NCI-H1092 treated with DMSO at 0.1 percent for 48 hours (cell line): ENCODE results near the gene SP3.

ENCODE experiments used
- DNase-seq: peaks from one replicate; lab custom pipeline; 2025; lab: John Stamatoyannopoulos, UW

The SP3 gene

DNA sequence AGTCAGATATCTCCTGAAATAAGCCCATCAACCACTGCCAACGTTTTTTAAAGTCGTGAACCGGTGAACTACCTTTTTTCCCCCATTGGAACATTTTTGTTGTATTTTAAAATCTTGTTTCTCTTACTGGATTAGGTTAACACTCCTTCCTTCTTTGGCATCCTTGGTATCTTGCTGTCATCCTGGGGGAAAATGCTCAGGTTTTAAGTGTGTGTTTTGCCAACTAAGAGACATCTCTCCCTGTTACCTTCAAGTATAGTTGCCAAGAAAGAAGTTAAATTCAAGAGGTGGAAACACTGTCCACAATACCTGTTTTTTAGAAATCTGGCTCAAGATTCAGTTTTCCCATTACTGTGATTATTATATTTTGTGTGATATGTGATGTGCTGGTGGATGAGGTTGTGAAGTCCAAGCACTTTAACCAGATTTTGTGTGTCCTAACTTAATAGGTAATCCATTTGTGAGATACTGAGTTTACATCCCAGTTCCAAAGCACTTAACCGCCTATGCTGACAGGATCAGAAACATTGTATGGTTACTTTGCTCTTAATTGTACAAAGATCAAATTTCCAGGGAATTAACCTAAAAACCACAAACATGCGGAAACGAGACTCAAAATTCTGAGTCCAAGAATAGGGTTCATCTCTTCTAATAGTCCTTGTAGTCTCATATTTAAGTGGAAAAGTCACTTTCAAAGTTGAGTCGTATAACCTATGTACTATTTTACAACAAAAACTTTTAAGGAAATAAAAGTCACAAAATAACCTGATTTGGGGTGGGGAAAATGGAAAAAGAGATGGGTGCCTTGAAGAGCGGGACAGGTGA lies 1.3 kb upstream of the SP3 start:
- DNase-seq, result no peak

DNA sequence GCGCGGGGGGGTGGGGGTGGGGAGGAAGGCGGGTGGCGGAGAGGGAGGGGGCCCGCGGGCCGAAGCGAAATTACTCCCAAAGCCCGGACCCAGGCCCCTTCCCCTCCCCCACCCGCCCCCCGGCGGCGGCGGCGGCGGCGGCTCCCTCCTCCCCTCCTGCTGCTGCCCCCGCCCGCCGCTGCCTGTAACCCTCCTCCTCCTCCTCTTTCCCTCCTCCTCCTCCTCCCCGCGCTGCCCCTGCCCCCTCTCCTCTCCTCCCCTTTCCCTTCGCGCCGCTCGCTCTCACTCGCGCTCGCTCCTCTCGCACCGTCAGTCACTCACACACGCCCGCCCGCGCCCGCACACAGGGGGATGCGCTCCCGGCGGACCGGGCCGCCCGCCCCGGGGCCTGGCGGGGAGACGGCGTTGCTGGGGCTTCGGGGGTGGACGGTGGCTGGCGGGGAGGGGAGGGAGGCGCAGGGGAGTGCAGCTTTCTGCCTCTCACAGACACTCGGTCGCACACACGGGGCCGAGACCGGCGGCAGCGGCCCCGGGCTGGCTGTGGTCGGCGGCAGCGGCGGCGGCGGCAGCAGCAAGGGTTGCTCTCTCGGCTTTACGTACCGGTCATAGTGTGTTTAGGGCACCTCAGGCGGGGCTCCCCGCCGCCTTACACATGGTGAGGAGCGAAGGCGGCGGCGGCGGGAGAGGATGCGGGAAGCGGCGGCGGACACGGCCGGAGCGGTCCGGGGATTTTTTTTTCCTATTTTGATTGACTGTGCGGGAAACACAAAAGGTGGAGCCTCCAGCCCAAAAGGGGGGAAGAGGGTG lies 405 bp downstream of the SP3 start:
- peak; percentile 83 for DNase-seq

GRCh38 chr2:173963817-173964564 lies 1.2 kb downstream of the SP3 start:
- DNase-seq, result peak; percentile 78

GRCh38 chr2:173963323-173963816 lies 1.8 kb downstream of the SP3 start:
- DNase-seq, result peak; percentile 41

DNA sequence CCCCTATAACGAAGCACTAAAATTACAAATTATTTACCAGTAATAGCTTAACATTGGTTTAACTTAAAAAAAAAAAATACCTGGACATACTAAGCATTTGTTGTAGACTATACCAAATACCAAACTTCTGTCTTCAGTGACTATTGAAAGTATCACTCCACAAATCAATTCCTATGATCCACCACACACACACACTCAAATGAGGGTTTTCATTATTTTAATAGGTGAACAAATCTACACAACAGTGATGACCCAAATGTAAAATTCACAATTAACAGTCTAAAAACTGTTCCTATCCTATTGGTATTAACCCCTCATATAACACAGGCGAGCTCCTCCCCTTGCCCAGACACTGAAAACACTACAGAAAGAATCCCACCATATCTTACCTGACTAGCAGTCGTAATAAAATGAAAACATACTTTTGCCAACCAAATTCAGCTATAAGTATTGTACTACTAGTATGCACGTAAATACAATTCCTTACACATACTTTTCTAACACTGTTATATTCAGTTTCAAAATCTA lies 2.5 kb downstream of the SP3 start:
- peak; percentile 0 for DNase-seq

DNA sequence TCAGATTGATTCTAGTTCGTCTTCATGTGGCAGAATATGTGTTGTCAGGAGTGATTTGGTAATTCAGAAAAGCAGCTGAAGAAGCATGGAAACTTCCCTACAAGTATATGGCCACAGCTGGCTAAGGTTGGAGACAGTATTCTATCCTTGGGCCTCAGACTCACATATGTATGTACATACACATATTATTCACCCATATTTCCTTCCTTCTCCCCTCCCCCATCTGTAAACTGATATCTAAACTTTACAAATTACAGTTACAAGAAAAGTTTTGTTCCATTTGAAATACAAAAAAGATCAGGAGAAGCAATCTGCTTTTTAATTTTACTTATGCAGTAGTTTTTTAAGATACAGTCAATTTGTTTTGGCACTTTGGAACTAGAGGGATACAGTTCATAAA lies 3.1 kb downstream of the SP3 start:
- no peak for DNase-seq

- DNase-seq, result peak; percentile 3
Observed at GRCh38 chr2:173961346-173961705, 3.8 kb downstream of the SP3 start.

GRCh38 chr2:173959909-173960308 lies 5.3 kb downstream of the SP3 start:
- DNase-seq, result no peak

- no peak for DNase-seq
Observed at GRCh38 chr2:173959358-173959884, 5.8 kb downstream of the SP3 start.

GRCh38 chr2:173958198-173958846 lies 6.9 kb downstream of the SP3 start:
- no peak for DNase-seq

- no peak for DNase-seq
Observed at GRCh38 chr2:173957517-173957916, 7.7 kb downstream of the SP3 start.

- DNase-seq, result no peak
Observed at GRCh38 chr2:173956454-173956853, 8.7 kb downstream of the SP3 start.

- no peak for DNase-seq
Observed at GRCh38 chr2:173955867-173956266, 9.3 kb downstream of the SP3 start.

DNA sequence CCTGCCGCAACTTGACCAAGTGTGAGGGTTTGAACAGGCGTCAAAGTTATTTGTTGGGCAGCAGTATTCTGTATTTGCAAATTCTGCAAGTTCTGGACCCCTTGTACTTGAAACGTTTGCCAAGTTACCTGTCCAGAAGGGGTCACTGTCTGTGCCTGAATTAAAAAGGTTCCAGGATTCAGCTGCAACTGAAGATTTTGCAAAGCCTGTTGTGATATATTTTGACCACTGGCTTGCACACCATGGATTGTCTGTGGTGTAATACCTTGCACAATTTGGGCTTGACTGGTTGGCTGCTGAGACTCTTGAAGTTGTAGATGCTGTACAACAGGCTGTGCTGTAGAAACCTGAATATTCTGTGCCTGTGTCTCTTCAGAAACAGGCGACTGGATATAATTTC lies 10.2 kb downstream of the SP3 start:
- no peak for DNase-seq

- no peak for DNase-seq
Observed at GRCh38 chr2:173953047-173953424, 12.1 kb downstream of the SP3 start.

GRCh38 chr2:173952267-173953046 lies 12.7 kb downstream of the SP3 start:
- no peak for DNase-seq

GRCh38 chr2:173948842-173949241 lies 16.3 kb downstream of the SP3 start:
- DNase-seq, result no peak

GRCh38 chr2:173948198-173948597 lies 17.0 kb downstream of the SP3 start:
- DNase-seq, result no peak

GRCh38 chr2:173947131-173947530 lies 18.0 kb downstream of the SP3 start:
- no peak for DNase-seq

GRCh38 chr2:173943738-173944137 lies 21.4 kb downstream of the SP3 start:
- no peak for DNase-seq
